GM12874 (cell line): Measurements from ENCODE around the gene HOXD8.

Experiments
- TF ChIP-seq, protein P1 (sequence below): IDR thresholded peaks from 2 replicates; pipeline ENCODE4 v1.5.1; 2011; ENCODE audit warnings: low read depth, mild to moderate bottlenecking, control low read depth, low read length, moderate library complexity; ENCODE audit not compliant: insufficient read depth

HOXD8 gene

GRCh38 chr2:176093145-176093897 is 36.2 kb upstream of the HOXD8 start:
- TF ChIP-seq, protein P1, sequence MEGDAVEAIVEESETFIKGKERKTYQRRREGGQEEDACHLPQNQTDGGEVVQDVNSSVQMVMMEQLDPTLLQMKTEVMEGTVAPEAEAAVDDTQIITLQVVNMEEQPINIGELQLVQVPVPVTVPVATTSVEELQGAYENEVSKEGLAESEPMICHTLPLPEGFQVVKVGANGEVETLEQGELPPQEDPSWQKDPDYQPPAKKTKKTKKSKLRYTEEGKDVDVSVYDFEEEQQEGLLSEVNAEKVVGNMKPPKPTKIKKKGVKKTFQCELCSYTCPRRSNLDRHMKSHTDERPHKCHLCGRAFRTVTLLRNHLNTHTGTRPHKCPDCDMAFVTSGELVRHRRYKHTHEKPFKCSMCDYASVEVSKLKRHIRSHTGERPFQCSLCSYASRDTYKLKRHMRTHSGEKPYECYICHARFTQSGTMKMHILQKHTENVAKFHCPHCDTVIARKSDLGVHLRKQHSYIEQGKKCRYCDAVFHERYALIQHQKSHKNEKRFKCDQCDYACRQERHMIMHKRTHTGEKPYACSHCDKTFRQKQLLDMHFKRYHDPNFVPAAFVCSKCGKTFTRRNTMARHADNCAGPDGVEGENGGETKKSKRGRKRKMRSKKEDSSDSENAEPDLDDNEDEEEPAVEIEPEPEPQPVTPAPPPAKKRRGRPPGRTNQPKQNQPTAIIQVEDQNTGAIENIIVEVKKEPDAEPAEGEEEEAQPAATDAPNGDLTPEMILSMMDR, result no peak

GRCh38 chr2:176093898-176094249 is 35.6 kb upstream of the HOXD8 start:
- TF ChIP-seq, protein P1, result no peak

- TF ChIP-seq, protein P1, result no peak
These were observed 35.2 kb upstream of the HOXD8 start for GRCh38 chr2:176094349-176094748.

DNA sequence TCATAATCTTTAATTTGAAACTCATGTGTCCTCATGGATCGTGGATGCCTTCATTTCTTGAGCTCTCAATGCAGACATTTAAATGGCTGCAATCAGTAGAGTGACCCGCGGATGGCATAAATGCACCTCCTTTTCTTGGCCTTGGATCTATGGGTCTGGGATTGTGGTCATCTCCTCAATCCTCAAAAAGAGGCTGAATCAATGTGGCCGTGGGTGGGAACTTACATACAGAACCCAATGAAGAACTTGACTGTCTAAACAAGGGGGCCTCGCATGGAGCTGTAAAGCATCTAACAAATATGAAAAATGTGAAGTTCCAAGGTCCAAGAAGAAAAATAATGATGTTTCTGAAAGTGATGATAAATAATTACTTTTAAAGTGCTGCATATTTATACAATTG is 34.1 kb upstream of the HOXD8 start:
- TF ChIP-seq, protein P1, result no peak

DNA sequence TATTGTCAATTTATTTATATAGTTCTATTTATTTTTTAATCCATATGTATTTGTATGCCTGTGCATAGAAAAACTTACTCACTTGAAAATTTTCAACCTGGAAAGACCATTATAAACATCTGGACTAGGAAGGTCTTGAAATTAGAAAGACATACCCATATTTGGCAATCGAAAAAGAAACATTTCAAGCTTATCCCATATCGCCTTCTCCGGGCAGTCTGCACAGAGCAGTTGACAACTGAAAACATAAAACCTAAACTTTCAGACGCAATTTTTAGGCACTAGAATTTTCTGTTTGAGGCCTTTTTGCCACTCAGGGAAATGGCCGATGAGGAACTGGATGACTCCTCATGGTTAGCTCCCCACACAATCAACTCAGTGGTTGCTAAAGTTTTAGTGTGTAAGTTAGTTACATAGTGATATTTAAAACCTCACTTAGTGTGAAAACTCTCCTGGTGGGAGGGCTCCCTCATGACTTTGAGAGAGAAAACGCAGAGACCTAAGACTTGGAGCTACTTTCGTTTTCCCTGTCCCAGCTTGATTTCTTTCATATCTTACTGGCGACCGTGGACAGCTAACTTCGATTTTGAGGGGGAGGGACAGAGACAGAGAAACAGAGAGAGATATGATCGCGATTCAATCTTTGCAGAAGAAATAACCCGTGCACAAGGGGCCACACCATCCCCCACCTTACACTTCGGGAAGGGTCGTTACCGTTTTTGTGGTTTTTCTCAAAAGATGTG is 33.1 kb upstream of the HOXD8 start:
- TF ChIP-seq, protein P1, result no peak

DNA sequence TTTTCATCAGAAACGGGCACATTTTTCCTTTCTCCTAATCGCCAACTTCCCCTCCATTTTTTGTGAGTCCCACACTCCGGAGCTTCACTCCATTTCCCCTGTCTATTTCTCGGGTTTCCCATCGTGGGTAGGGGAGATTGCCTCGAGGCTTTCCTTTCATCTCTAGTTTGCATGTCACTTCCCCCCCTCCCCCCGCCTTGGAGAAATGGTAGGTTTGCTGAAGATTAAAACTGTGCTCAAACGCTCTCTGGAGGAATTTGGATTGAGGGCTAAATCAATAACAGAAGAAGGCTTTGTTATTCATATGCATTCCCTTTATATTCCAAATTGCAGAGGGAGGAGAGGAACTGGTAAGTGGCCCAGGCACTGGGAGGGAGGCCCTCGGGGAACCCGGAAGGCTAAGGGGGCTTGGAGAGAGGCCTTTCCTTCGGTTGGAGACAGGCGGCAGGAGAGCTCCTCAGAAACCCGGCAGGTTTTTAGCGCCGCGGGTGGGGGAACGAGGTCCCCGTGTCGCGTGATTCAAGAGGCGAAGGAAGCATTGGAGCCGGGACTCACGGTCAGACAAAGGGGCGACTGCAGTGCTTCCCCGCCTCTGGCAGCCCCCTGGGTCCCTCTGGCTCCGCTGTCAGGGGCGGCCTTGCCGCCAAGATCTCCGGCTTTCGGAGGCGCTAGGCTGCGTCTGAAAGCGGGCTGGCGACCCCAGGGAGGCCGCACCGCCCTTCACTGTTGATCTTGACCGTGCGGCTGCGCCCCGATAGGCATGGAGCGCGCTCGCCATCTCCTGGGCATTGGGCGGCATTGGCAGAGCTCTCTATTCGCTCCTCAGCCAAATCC is 32.3 kb upstream of the HOXD8 start:
- TF ChIP-seq, protein P1, result peak; percentile 92

- TF ChIP-seq, protein P1, result no peak
These were observed 31.6 kb upstream of the HOXD8 start for GRCh38 chr2:176097820-176098365.
